GM19193 (cell line): ENCODE measurements around the gene NCS1.

Experiments
- POLR2A ChIP-seq: IDR thresholded peaks from 4 replicates; pipeline ENCODE4 v1.6.1; 2011; ENCODE audit not compliant: insufficient read depth, insufficient read length; ENCODE audit errors: extremely low read depth

NCS1 gene

GRCh38 chr9:130240410-130241197 is 68.4 kb downstream of the NCS1 start:
- no peak for TF ChIP-seq POLR2A

- TF ChIP-seq POLR2A = no peak
Measured at GRCh38 chr9:130241198-130241535, 69.0 kb downstream of the NCS1 start.

- TF ChIP-seq POLR2A = no peak
Measured at GRCh38 chr9:130242270-130243014, 70.2 kb downstream of the NCS1 start.

- no peak for TF ChIP-seq POLR2A
Measured at GRCh38 chr9:130243015-130243881, 71.0 kb downstream of the NCS1 start.

GRCh38 chr9:130243882-130244170 is 71.6 kb downstream of the NCS1 start:
- no peak for TF ChIP-seq POLR2A

- TF ChIP-seq POLR2A = no peak
Measured at GRCh38 chr9:130244548-130245165, 72.5 kb downstream of the NCS1 start.

- no peak for TF ChIP-seq POLR2A
Measured at GRCh38 chr9:130245474-130245873, 73.3 kb downstream of the NCS1 start.

- TF ChIP-seq POLR2A = no peak
Measured at GRCh38 chr9:130246126-130246525, 73.9 kb downstream of the NCS1 start.

GRCh38 chr9:130254747-130255630 is 82.8 kb downstream of the NCS1 start:
- no peak for TF ChIP-seq POLR2A

GRCh38 chr9:130255631-130256134 is 83.5 kb downstream of the NCS1 start:
- no peak for TF ChIP-seq POLR2A

GRCh38 chr9:130256644-130257043 is 84.4 kb downstream of the NCS1 start:
- TF ChIP-seq POLR2A = no peak

GRCh38 chr9:130259044-130259443 is 86.8 kb downstream of the NCS1 start:
- no peak for TF ChIP-seq POLR2A

GRCh38 chr9:130260816-130261765 is 88.9 kb downstream of the NCS1 start:
- TF ChIP-seq POLR2A = no peak
